GM18909 (cell line): ENCODE results near the gene PEX16.
"Not testable (repeated sequence)": the region's sequence is repeated elsewhere in the genome, so short reads cannot be mapped to it uniquely, and the experiment has no call there.

ENCODE experiments used
- ATAC-seq: cut with Tn5 transposase; IDR thresholded peaks from one replicate; pipeline ENCODE4 v1.9.1; 2021; ENCODE audit warnings: mild to moderate bottlenecking; ENCODE audit not compliant: unreplicated experiment, poor library complexity

The PEX16 gene

DNA sequence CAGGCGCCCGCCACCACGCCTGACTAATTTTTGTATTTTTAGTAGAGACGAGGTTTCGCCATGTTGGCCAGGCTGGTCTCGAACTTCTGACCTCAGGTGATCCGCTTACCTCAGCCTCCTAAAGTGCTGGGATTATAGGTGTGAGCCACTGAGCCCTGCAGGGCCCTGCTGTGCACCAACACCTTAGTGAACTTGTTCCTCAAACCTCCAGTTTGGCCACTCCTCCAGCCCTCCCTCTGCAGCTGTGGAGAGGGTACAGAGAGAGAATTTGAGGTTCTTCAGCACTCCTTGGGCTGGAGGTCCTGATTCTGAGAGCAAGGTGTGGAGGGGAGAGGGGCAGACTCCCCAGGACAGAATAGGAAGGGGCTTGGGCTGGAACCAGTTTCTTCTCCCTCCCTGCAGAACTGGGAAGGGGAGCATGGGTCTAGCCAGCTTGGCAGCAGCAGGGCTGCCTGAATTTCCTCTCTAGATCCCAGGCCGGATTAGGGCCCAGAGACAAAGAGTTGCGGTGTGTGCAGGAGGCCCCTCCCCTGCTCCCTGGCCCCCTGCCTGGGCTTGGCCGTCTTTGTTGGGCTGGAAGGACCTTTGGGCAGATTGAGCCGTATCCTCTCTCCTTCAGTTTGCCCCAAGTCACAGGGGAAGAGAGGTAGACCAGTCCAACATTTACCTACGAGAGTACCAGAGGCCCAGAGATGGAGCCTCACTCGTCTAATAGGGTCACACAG lies 2.3 kb upstream of the PEX16 start:
- ATAC-seq, result no peak

DNA sequence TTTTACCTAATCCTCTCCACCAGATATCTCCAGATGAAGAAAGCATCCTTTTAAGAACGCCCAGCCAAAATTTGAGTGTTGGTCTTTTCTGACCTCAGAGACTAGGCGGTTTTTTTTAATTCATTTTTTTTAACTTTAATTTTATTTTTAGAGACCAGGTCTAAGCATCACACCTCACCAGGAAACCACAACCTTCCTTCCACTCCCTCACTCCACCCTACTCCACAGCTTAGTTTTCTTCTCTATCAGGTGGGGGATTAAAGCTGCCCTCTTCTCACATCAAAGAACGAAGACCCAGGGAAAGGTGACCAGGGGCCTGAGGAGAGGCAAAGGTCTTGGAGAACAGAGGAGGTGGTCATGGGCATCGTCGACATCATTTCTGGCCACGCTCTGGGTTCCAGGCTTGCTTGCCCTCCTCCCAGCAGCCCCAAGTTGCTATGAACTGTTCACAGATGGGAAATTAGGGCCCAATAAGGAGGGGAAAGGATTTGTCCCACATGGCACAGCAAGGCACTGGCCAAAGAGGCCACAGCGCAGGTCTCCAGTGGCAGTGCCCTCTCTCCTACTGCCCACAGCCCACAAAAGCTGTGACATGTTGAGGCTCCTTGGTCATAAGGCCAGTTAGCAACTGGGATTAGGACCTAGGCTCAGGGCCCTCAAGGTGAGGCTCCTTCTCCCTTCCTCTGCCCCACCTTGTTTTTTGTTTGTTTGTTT lies 1.4 kb upstream of the PEX16 start:
- no peak for ATAC-seq

GRCh38 chr11:45918331-45918941 lies 759 bp upstream of the PEX16 start:
- peak; percentile 44 for ATAC-seq

DNA sequence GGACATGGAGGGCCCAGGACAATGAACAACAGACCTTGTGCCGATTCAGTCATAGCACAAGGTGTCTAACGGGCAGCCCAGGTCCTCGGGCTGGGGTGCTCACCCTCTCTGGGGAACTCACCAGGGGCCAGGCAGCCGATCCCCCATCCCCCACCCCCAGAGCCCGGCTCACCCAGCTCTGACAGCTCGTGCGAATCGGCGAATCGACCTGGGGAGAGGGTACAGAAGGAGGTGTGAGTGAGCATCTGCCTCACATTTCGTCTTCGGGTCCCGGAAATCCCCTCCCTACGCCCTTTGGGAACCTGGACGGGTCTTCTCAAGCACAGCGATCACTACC lies 423 bp downstream of the PEX16 start:
- ATAC-seq, result no peak

DNA sequence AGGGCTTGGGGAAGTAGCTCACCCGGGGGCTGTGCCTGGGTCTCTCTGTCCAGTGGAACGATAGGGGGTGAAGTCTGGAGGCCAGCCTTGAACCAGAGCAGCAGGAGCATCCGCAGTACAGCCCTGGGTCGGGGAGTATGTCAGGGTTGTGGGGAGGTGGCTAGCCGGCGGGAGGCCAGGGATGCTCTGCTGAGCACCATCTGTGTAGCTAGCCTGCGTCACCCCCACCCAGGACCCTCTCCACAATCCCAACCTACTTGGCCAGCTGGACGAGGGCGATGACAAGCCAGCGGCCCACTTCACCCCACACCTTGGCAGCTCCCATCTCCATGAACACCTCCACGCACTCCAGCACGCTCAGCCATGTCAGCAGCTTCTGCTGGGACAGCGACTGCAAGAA lies 2.2 kb downstream of the PEX16 start:
- no peak for ATAC-seq

- no peak for ATAC-seq
These were observed 3.6 kb downstream of the PEX16 start for GRCh38 chr11:45913942-45914635.

- ATAC-seq, result no peak
These were observed 4.2 kb downstream of the PEX16 start for GRCh38 chr11:45913514-45913913.

GRCh38 chr11:45910623-45911022 lies 7.1 kb downstream of the PEX16 start:
- no peak for ATAC-seq

DNA sequence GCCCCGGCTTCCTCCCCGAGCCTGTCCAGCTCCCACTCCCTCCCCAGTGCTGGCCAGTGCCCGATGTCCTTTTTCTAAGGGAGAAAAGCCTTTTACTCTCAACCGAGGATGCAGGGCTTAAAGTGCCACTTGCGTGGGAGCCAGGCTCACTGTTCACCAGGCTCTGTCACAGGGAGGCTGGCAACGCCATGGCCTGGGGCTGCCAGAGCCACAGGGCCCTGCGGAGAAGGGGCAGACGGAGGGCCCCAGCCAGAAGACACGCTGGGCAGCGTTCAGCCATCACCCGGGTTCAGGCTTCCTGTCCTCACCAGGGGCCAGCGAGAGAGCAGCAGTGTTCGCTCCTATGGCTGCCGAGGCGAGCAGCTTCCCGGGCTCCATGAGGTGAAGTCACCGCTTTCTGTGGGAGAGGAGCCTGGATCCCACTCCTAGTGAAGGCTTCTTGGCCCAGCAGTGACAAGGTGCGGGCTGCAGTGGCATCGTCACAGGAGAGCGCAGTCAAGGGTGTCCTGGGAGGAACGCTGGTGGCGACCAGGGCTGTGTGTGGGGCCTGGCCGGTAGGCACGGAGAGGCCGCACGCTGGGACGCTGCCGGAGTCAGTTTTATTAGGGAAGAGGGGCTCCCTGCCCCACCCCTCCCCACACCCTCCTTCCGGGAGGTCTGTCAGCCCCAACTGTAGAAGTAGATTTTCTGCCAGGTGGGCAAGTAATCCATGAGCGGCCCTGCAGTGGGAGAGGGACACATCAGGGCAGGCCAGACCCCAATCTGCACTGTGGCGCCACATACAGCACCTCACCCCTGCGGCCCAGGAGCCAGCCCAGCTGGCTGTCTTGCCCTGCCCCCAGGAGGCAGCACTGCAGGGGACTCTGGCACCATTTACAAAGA lies 7.8 kb downstream of the PEX16 start:
- no peak for ATAC-seq

- ATAC-seq, result no peak
These were observed 9.7 kb downstream of the PEX16 start for GRCh38 chr11:45907911-45908370.

DNA sequence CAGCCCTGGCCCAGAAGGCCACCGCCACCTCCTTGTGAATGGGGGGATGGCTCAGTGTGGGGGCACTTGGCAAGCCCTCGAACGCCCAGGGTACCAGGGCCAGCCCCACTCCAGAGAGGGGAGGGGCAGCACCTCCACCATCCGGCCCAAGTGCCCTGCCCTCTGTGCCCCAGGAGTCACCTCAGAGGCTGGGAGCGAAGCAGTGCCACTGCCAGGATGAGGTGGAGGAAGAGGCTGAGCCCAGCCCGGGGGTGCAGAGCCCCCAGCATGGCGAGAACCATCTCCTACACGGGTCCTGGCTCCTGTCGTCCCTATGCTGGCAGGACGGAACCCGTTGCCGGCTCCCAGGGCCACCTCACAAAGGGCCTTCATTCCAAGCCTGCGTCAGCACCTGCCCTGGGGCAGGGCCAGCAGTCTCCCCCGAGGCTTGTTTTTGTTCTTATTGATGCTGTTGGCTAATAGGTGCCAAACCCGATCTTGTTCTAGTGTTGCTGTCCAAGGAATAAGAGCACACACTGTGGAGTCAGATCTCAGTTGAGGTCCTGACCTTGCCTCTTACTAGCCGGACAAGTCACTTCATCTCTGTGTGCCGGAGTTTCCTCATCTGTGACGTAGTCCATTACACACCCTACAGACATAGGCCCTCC lies 10.6 kb downstream of the PEX16 start, which contains the start of gene FREY1:
Gene FREY1 (minus strand): TSS at position 307 of the 647 bp plus-strand sequence. CDS start 26 bp downstream, at position 281.
- ATAC-seq, result no peak

DNA sequence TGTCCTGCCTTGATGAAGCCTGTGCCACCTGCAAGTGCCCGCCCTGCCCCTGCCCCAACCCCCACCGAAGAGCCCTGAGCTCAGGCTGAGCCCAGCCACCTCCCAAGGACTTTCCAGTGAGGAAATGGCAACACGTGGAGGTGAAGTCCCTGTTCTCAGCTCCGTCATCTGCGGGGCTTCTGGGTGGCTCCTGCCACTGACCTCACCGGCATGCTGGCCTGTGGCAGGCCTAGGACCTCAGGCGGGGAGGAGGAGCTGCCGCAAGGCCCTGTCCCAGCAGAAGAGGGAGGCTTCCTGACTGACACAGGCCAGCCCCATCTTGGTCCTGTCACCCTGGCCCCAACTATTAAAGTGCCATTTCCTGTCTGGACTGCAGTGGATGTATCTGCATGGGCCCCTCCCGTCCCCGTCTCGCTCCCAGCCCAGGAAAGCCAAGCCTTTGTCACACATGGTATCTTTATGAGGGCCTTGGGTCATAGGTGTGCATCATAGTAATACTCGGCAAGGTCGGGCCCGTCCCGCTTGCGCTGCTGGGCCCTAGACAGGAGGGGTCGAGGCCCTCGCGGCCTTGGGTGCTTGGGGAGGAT lies 11.5 kb downstream of the PEX16 start:
- ATAC-seq, result no peak

- not testable (repeated sequence) for ATAC-seq
These were observed 12.1 kb downstream of the PEX16 start for GRCh38 chr11:45905576-45905975.

GRCh38 chr11:45905095-45905494 lies 12.6 kb downstream of the PEX16 start:
- ATAC-seq, result no peak

DNA sequence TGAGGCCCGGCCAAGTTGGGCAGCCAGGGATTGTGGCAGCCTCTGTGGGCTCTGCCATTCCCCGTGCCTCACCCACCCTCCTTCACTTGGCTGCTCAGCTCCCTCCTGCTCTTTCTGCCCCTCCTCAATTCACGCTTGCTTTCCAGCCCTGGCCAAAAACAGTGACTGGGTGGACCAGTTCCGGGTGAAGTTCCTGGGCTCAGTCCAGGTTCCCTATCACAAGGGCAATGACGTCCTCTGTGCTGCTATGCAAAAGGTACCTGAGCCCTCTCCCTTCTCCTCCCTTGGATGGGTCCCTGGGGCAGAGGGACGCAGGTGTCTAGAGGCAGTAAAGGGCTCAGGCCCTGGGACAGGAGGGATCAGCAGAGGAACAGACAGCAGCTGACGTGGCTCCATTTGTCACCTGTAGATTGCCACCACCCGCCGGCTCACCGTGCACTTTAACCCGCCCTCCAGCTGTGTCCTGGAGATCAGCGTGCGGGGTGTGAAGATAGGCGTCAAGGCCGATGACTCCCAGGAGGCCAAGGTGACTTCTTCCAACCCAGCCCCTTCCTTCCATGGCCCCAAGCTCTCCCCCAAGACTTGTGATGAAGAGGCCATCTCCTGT lies 13.3 kb downstream of the PEX16 start:
- ATAC-seq, result no peak

DNA sequence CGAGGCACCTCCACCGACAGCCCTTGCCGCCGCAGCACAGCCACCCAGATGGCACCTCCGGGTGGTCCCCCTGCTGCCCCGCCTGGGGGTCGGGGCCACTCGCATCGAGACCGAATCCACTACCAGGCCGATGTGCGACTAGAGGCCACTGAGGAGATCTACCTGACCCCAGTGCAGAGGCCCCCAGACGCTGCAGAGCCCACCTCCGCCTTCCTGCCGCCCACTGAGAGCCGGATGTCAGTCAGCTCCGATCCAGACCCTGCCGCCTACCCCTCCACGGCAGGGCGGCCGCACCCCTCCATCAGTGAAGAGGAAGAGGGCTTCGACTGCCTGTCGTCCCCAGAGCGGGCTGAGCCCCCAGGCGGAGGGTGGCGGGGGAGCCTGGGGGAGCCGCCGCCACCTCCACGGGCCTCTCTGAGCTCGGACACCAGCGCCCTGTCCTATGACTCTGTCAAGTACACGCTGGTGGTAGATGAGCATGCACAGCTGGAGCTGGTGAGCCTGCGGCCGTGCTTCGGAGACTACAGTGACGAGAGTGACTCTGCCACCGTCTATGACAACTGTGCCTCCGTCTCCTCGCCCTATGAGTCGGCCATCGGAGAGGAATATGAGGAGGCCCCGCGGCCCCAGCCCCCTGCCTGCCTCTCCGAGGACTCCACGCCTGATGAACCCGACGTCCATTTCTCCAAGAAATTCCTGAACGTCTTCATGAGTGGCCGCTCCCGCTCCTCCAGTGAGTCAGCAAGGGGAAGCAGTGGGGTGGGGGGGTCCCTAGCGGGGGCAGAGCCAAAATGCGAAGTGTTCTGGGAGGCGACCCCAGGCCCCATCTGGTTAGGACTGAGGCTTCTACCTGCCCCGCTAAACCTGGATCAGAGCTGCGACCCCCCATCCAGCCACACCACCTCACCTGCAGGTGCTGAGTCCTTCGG lies 15.0 kb downstream of the PEX16 start:
- ATAC-seq, result no peak

GRCh38 chr11:45901626-45902025 lies 16.1 kb downstream of the PEX16 start:
- no peak for ATAC-seq
